HEK293 (cell line): Measurements from ENCODE around the gene CACNA1G.
A peak's percentile ranks its signal among the peaks of the same experiment; 100 is the strongest.

ENCODE experiments used
- CTCF ChIA-PET: fragments of 350-600 bp; formaldehyde crosslinking; extraction: SDS; loops from one replicate; lab custom pipeline; 2021; ENCODE audit warnings: antibody characterized with exemption; lab: Yijun Ruan, JAX
- POLR2A ChIA-PET: fragments of 300-600 bp; formaldehyde crosslinking; extraction: SDS; loops from one replicate; lab custom pipeline; 2020; ENCODE audit warnings: antibody characterized with exemption, inconsistent platforms; lab: Yijun Ruan, JAX
- H3K27ac ChIP-seq: fragments of 200-500 bp; sonication (Bioruptor generic); 2 replicates; pipeline ENCODE4 v1.5.1; 2014; ENCODE audit warnings: low read depth, low read length, control low read depth, inconsistent platforms; ENCODE audit errors: extremely low read depth
- H3K36me3 ChIP-seq, 2 experiments: fragments of 200-500 bp in 1 of 2; sonication (Bioruptor generic) in 1 of 2; 1 replicate in 1 of 2; 2 replicates in 1 of 2; pipeline ENCODE4 v1.5.1; 2014 to 2017; ENCODE audit warnings: inconsistent platforms in 2 of 2, low read length in 2 of 2; ENCODE audit not compliant: control insufficient read depth in 2 of 2, insufficient read depth in 1 of 2
- H3K4me1 ChIP-seq: fragments of 200-500 bp; sonication (Bioruptor generic); 2 replicates; pipeline ENCODE4 v1.5.1; 2014; ENCODE audit warnings: mild to moderate bottlenecking, low read length, inconsistent platforms; ENCODE audit not compliant: control insufficient read depth, insufficient read depth
- H3K4me3 ChIP-seq: 2 replicates; pipeline ENCODE4 v1.5.1; 2011; ENCODE audit warnings: low read depth, mild to moderate bottlenecking, control low read depth, low read length, moderate library complexity
- H3K9me3 ChIP-seq: fragments of 200-500 bp; sonication (Bioruptor generic); 2 replicates; pipeline ENCODE4 v1.5.1; 2014; ENCODE audit warnings: low read depth, low read length, inconsistent platforms; ENCODE audit not compliant: control insufficient read depth, insufficient read depth
- EGR2 ChIP-seq: fragments of 450-650 bp; formaldehyde crosslinking; IDR thresholded peaks from 2 replicates; pipeline ENCODE4 v1.5.1; 2016; ENCODE audit warnings: low read depth, missing biosample characterization, missing genetic modification characterization
- KLF7 ChIP-seq: fragments of 450-650 bp; formaldehyde crosslinking; IDR thresholded peaks from 2 replicates; pipeline ENCODE4 v1.5.1; 2016; ENCODE audit warnings: missing biosample characterization, missing genetic modification characterization, borderline replicate concordance
- KLF8 ChIP-seq: fragments of 450-650 bp; formaldehyde crosslinking; IDR thresholded peaks from 2 replicates; pipeline ENCODE4 v1.5.1; 2016; ENCODE audit warnings: missing biosample characterization, missing genetic modification characterization
- OVOL3 ChIP-seq: fragments of 450-650 bp; formaldehyde crosslinking; IDR thresholded peaks from 2 replicates; pipeline ENCODE4 v1.5.1; 2016; ENCODE audit warnings: missing biosample characterization, missing genetic modification characterization
- WT1 ChIP-seq: fragments of 450-650 bp; formaldehyde crosslinking; IDR thresholded peaks from 2 replicates; pipeline ENCODE4 v1.5.1; 2016; ENCODE audit warnings: missing biosample characterization, missing genetic modification characterization
- YY2 ChIP-seq: fragments of 450-650 bp; formaldehyde crosslinking; IDR thresholded peaks from 2 replicates; pipeline ENCODE4 v1.5.1; 2016; ENCODE audit warnings: missing biosample characterization, missing genetic modification characterization
- ZBTB17 ChIP-seq: fragments of 450-650 bp; formaldehyde crosslinking; IDR thresholded peaks from 2 replicates; pipeline ENCODE4 v1.5.1; 2016; ENCODE audit warnings: missing biosample characterization, missing genetic modification characterization
- ZIC2 ChIP-seq: fragments of 450-650 bp; formaldehyde crosslinking; IDR thresholded peaks from 2 replicates; pipeline ENCODE4 v1.5.1; 2016; ENCODE audit warnings: missing biosample characterization, missing genetic modification characterization
- ZNF19 ChIP-seq: fragments of 450-650 bp; formaldehyde crosslinking; IDR thresholded peaks from 2 replicates; pipeline ENCODE4; 2016; ENCODE audit warnings: missing biosample characterization, missing genetic modification characterization, low read depth
- ZNF221 ChIP-seq: fragments of 450-650 bp; formaldehyde crosslinking; IDR thresholded peaks from 2 replicates; pipeline ENCODE4 v1.5.1; 2017; ENCODE audit warnings: missing biosample characterization, missing genetic modification characterization, borderline replicate concordance
- ZNF248 ChIP-seq: fragments of 450-650 bp; formaldehyde crosslinking; IDR thresholded peaks from 2 replicates; pipeline ENCODE4 v1.5.1; 2017; ENCODE audit warnings: missing biosample characterization, missing genetic modification characterization
- ZNF341 ChIP-seq: fragments of 450-650 bp; formaldehyde crosslinking; IDR thresholded peaks from 2 replicates; pipeline ENCODE4; 2016; ENCODE audit warnings: low read depth, missing biosample characterization, missing genetic modification characterization
- ZNF621 ChIP-seq: fragments of 450-650 bp; formaldehyde crosslinking; IDR thresholded peaks from 2 replicates; pipeline ENCODE4 v1.5.1; 2017; ENCODE audit warnings: missing biosample characterization, missing genetic modification characterization
- ZNF677 ChIP-seq: fragments of 450-650 bp; IDR thresholded peaks from 2 replicates; pipeline ENCODE4 v1.5.0; 2018; ENCODE audit warnings: missing biosample characterization, mild to moderate bottlenecking, missing genetic modification characterization, moderate library complexity
- ZNF776 ChIP-seq: fragments of 450-650 bp; formaldehyde crosslinking; IDR thresholded peaks from 2 replicates; pipeline ENCODE4 v1.5.0; 2017; ENCODE audit warnings: missing biosample characterization, missing genetic modification characterization, borderline replicate concordance
- ZNF830 ChIP-seq: fragments of 450-650 bp; IDR thresholded peaks from 2 replicates; pipeline ENCODE4 v1.5.0; 2018; ENCODE audit warnings: missing biosample characterization, missing genetic modification characterization, low read depth, mild to moderate bottlenecking, moderate library complexity
- TF ChIP-seq, protein P1 (sequence below): fragments of 450-650 bp; formaldehyde crosslinking; IDR thresholded peaks from 2 replicates; pipeline ENCODE4 v1.5.1; 2016; ENCODE audit warnings: missing biosample characterization, missing genetic modification characterization
- TF ChIP-seq, protein P2 (sequence below): fragments of 450-650 bp; IDR thresholded peaks from 2 replicates; pipeline ENCODE4 v1.5.1; 2018; ENCODE audit warnings: missing biosample characterization, missing genetic modification characterization
- TF ChIP-seq, protein P3 (sequence below): fragments of 450-650 bp; formaldehyde crosslinking; IDR thresholded peaks from 2 replicates; pipeline ENCODE4 v1.5.1; 2016; ENCODE audit warnings: missing biosample characterization, missing genetic modification characterization
- TF ChIP-seq, protein P4 (sequence below): fragments of 450-650 bp; formaldehyde crosslinking; IDR thresholded peaks from 2 replicates; pipeline ENCODE4 v1.5.1; 2016; ENCODE audit warnings: missing biosample characterization, missing genetic modification characterization
- TF ChIP-seq, protein P5 (sequence below): fragments of 450-650 bp; formaldehyde crosslinking; IDR thresholded peaks from 2 replicates; pipeline ENCODE4 v1.5.1; 2016; ENCODE audit warnings: missing biosample characterization, missing genetic modification characterization
- TF ChIP-seq, protein P6 (sequence below): fragments of 450-650 bp; formaldehyde crosslinking; IDR thresholded peaks from 2 replicates; pipeline ENCODE4 v1.5.1; 2017; ENCODE audit warnings: missing biosample characterization, missing genetic modification characterization

CACNA1G gene

DNA sequence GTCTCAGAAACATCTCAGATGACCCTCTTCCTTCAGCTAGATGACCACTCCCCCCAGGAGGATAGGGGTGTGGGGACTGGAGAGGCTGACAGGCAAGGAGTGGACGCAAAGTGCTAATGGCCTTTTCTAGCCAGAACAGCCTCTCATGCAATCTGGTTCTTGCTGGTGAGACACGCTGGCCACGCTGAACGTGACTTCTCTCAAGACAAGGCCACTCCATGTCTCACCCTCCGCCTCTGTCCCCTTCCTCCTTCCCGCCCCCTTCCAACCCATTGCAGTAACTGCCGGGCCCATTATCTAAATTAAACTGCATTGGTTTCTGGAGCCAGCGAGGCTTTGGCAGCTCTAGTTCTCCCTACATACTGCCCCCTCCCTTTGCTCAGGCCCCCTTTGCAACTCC, 9.5 kb downstream of the CACNA1G start (continued):
- TF ChIP-seq, protein P1, sequence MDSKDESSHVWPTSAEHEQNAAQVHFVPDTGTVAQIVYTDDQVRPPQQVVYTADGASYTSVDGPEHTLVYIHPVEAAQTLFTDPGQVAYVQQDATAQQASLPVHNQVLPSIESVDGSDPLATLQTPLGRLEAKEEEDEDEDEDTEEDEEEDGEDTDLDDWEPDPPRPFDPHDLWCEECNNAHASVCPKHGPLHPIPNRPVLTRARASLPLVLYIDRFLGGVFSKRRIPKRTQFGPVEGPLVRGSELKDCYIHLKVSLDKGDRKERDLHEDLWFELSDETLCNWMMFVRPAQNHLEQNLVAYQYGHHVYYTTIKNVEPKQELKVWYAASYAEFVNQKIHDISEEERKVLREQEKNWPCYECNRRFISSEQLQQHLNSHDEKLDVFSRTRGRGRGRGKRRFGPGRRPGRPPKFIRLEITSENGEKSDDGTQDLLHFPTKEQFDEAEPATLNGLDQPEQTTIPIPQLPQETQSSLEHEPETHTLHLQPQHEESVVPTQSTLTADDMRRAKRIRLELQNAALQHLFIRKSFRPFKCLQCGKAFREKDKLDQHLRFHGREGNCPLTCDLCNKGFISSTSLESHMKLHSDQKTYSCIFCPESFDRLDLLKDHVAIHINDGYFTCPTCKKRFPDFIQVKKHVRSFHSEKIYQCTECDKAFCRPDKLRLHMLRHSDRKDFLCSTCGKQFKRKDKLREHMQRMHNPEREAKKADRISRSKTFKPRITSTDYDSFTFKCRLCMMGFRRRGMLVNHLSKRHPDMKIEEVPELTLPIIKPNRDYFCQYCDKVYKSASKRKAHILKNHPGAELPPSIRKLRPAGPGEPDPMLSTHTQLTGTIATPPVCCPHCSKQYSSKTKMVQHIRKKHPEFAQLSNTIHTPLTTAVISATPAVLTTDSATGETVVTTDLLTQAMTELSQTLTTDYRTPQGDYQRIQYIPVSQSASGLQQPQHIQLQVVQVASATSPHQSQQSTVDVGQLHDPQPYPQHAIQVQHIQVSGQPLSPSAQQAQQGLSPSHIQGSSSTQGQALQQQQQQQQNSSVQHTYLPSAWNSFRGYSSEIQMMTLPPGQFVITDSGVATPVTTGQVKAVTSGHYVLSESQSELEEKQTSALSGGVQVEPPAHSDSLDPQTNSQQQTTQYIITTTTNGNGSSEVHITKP (tag by site-specific recombination): no peak
- TF ChIP-seq ZNF341 (tag by site-specific recombination): no peak
- no peak for TF ChIP-seq ZNF830 (tag by site-specific recombination)
- TF ChIP-seq, protein P2, sequence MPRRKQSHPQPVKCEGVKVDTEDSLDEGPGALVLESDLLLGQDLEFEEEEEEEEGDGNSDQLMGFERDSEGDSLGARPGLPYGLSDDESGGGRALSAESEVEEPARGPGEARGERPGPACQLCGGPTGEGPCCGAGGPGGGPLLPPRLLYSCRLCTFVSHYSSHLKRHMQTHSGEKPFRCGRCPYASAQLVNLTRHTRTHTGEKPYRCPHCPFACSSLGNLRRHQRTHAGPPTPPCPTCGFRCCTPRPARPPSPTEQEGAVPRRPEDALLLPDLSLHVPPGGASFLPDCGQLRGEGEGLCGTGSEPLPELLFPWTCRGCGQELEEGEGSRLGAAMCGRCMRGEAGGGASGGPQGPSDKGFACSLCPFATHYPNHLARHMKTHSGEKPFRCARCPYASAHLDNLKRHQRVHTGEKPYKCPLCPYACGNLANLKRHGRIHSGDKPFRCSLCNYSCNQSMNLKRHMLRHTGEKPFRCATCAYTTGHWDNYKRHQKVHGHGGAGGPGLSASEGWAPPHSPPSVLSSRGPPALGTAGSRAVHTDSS: no peak
- TF ChIP-seq, all 188 proteins: peak for 0

DNA sequence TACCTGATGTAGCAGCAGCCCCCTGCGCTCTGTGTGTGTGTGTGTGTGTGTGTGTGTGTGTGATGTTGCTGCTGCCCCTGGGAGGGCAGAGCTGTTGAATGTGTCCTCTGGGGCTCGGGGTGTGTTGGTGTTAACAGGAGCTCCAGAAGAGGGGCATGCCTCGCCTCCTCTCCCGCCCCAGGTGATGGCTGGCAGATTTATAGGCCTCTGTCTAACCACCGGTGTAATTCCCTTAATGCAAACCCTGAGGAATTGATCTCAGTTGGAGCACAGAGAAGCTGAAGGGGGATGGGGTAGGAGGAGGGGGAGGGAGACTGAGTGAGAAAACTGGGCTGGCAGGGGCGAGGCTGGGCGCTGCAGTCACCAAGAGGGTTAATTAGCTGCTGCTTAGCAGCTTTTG, 10.0 kb downstream of the CACNA1G start:
- H3K36me3 ChIP-seq: no peaks in the 10 kb centered on the region
- no peak overlapping the region for H3K27ac ChIP-seq
- no peak overlapping the region for H3K4me3 ChIP-seq
- peaks cover 3% of the 10 kb centered on the region; the same call in 1 of the 2 replicates for H3K4me1 ChIP-seq
- CTCF ChIA-PET: interaction anchor here (0.7 to 2.5 kb wide), 3 partner anchors 9 to 124 kb away, joined by 4 to 12 read pairs (median 6); no protein-coding TSS in a partner anchor
- H3K9me3 ChIP-seq: no peaks in the 10 kb centered on the region
- POLR2A ChIA-PET: interaction anchor here (0.6 to 1.0 kb wide), 2 partner anchors 20 to 23 kb away, joined by 3 read pairs; no protein-coding TSS in a partner anchor
- TF ChIP-seq ZNF776 (no peak), KLF7 (no peak), ZBTB17 (peak; percentile 37; the same call in 1 of the 2 replicates), KLF8 (no peak), ZNF248 (tag by site-specific recombination) (no peak), ZNF19 (tag by site-specific recombination) (no peak), ZNF621 (no peak), ZIC2 (tag by site-specific recombination) (peak; percentile 49; the same call in 1 of the 2 replicates), ZNF221 (no peak), WT1 (tag by site-specific recombination) (no peak), OVOL3 (no peak), ZNF677 (tag by site-specific recombination) (no peak), EGR2 (tag by site-specific recombination) (0 out of 2 replicates have a peak, but pooled peaks have one; percentile 23), YY2 (tag by site-specific recombination) (no peak)
- TF ChIP-seq, protein P2: no peak
- TF ChIP-seq, protein P3, sequence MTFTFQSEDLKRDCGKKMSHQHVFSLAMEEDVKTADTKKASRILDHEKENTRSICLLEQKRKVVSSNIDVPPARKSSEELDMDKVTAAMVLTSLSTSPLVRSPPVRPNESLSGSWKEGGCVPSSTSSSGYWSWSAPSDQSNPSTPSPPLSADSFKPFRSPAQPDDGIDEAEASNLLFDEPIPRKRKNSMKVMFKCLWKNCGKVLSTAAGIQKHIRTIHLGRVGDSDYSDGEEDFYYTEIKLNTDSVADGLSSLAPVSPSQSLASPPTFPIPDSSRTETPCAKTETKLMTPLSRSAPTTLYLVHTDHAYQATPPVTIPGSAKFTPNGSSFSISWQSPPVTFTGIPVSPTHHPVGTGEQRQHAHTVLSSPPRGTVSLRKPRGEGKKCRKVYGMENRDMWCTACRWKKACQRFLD (tag by site-specific recombination): no peak
- TF ChIP-seq, protein P4, sequence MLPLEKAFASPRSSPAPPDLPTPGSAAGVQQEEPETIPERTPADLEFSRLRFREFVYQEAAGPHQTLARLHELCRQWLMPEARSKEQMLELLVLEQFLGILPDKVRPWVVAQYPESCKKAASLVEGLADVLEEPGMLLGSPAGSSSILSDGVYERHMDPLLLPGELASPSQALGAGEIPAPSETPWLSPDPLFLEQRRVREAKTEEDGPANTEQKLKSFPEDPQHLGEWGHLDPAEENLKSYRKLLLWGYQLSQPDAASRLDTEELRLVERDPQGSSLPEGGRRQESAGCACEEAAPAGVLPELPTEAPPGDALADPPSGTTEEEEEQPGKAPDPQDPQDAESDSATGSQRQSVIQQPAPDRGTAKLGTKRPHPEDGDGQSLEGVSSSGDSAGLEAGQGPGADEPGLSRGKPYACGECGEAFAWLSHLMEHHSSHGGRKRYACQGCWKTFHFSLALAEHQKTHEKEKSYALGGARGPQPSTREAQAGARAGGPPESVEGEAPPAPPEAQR: no peak
- TF ChIP-seq, protein P5, sequence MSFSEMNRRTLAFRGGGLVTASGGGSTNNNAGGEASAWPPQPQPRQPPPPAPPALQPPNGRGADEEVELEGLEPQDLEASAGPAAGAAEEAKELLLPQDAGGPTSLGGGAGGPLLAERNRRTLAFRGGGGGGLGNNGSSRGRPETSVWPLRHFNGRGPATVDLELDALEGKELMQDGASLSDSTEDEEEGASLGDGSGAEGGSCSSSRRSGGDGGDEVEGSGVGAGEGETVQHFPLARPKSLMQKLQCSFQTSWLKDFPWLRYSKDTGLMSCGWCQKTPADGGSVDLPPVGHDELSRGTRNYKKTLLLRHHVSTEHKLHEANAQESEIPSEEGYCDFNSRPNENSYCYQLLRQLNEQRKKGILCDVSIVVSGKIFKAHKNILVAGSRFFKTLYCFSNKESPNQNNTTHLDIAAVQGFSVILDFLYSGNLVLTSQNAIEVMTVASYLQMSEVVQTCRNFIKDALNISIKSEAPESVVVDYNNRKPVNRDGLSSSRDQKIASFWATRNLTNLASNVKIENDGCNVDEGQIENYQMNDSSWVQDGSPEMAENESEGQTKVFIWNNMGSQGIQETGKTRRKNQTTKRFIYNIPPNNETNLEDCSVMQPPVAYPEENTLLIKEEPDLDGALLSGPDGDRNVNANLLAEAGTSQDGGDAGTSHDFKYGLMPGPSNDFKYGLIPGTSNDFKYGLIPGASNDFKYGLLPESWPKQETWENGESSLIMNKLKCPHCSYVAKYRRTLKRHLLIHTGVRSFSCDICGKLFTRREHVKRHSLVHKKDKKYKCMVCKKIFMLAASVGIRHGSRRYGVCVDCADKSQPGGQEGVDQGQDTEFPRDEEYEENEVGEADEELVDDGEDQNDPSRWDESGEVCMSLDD: no peak
- TF ChIP-seq, protein P6, sequence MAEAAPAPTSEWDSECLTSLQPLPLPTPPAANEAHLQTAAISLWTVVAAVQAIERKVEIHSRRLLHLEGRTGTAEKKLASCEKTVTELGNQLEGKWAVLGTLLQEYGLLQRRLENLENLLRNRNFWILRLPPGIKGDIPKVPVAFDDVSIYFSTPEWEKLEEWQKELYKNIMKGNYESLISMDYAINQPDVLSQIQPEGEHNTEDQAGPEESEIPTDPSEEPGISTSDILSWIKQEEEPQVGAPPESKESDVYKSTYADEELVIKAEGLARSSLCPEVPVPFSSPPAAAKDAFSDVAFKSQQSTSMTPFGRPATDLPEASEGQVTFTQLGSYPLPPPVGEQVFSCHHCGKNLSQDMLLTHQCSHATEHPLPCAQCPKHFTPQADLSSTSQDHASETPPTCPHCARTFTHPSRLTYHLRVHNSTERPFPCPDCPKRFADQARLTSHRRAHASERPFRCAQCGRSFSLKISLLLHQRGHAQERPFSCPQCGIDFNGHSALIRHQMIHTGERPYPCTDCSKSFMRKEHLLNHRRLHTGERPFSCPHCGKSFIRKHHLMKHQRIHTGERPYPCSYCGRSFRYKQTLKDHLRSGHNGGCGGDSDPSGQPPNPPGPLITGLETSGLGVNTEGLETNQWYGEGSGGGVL (tag by site-specific recombination): peak; percentile 72
